GM08714 (cell line): ENCODE results near the gene FUZ.

Experiments used
- H3K4me3 ChIP-seq: fragments of 200-500 bp; sonication (Bioruptor generic); 2 replicates; pipeline ENCODE4 v1.5.1; 2014; ENCODE audit warnings: mild to moderate bottlenecking, low read length, inconsistent platforms
- ZNF274 ChIP-seq: IDR thresholded peaks from 2 replicates; pipeline ENCODE4 v1.6.1; 2012; ENCODE audit warnings: mild to moderate bottlenecking, low read depth, low read length

FUZ gene

DNA sequence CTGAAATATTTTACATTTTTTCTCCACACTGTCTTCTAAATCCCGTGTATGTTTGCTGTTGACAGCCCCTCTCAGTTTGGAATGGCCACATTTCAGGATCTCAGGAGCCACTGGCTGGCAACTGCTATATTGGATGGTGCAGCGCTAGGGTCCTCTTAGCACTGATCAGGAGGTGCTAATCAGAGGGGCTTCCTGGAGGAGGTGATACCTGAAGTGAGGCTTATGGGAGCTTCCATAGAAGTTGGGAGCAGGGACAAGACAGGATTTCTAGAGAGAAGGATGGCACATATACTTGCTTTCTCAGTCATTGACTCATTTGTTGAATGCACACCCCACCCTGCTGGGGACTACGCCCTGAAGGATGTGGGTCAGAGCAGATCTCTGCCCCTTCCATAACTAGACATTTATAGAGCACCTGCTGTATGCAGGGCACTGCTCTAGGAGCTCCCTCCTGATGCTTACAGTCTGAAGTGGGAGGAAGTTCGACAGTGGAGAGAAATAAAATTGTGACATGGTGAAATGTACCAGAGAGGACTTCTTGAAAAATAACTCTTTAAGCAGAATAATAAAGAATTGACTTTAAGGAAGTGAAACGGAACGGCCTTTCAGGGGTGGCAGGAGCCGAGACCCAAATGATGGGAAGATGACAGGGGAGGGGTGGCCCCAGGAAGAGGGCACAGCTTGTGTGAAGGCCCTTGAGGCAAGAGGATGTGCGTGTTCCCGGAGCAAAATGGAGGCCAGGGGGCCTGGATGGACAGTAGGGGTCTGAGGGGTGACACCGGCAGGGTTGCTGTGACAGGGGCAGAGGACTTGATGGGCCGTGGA is 33.1 kb downstream of the FUZ start:
- no peak overlapping the region for H3K4me3 ChIP-seq

DNA sequence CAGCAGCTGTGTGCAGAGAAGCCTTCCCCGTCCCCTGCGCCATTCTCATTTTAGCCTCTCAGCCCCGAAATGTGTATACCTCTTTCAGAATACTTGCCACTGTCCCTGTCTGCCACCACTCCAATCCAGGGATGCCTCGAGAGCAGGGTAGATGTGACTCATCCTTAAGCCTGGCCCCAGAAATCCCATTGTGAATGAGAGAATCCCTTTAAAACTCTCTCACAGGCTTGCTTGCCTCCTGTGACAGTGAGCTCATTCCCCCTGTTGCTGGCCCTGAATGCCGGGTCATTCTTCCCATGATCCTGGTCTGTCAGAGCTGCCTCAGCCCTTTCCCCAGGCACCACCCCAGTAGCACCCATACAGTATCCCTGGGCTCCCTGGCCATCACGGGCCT is 36.7 kb downstream of the FUZ start:
- no peak for TF ChIP-seq ZNF274
- H3K4me3 ChIP-seq: no peak overlapping the region

More for the DNA sequence above, 33.1 kb downstream of the FUZ start:
- no peak for TF ChIP-seq ZNF274

DNA sequence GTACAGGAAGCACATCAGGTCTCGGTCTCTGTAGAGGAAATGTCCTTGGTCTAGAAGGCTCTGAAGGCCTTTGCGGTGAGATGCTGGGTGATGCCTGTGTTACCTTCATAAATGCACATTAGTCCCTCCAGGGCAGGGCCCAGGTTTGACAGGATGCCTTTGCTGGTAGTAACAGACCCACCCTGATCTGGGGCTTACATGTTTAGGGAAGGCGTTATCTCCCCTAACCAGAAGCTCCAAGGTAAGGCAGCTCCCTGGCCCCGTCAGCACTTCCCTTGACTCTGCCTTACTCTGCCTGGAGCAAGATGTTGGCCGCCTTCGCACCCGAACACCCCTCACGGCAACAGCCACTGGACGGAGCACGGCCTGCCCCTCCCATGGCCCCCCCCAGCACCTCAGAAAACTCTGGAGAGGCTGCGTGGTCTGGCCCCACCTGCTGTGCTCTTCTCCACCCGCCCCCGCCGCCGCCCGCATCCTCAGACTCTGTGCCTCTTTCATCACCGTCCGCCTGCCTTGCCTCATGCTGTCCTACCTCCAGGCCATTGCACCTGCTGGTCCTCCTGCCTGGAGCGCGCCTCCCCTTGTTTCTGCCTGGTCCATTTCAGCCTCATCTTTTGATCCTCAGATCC is 37.2 kb downstream of the FUZ start:
- no peak for TF ChIP-seq ZNF274
- no peak overlapping the region for H3K4me3 ChIP-seq

DNA sequence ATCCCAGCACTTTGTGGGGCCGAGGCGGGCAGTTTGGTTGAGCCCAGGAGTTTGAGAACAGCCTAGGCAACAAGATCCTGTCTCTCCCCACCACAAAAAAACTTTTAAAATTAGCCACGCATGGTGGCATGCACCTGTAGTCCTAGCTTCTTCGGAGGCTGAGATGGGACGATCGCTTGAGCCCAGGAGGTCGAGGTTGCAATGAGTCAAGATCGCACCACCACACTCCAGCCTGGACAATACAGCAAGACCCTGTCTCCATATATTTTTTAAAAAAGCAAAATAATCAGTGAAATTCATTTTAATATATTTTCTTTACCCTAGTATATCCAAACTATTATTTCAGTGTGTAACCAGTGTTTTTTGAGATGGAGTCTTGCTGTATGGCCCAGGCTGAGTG is 38.1 kb downstream of the FUZ start:
- H3K4me3 ChIP-seq: no peak overlapping the region
- no peak for TF ChIP-seq ZNF274

DNA sequence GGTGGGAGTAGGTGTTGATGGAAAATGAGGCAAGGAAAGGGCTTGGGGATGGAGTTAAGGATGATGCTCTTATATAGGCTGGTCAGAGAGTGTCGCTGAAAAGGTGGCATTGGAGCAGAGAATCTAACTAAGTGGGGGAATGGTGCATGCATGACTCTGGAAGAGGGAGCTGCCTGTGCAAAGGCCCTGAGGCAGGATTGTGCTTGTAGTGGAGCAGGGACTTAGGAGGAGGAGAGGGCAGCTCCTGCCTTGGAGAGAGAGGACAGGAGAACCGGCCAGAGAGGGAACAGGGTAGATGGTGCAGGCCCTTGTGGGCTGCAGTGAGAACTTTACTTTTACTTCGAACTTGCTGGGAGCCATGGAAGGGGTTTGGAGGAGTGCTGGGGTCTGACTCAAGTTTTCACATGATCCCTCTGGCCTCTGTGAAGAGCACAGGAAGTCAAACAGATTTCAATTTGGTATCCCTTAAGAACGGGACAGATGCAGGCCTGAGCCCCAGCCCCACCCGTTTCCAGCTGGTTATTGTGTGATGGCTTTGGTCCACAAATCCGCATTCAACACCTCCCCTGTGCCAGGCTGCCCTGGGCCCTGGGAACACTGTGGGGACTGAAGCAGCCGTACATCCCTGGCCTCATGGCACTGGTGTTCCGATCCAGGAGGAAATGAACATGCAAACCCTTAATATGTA is 39.3 kb downstream of the FUZ start:
- no peak overlapping the region for H3K4me3 ChIP-seq
- no peak for TF ChIP-seq ZNF274

DNA sequence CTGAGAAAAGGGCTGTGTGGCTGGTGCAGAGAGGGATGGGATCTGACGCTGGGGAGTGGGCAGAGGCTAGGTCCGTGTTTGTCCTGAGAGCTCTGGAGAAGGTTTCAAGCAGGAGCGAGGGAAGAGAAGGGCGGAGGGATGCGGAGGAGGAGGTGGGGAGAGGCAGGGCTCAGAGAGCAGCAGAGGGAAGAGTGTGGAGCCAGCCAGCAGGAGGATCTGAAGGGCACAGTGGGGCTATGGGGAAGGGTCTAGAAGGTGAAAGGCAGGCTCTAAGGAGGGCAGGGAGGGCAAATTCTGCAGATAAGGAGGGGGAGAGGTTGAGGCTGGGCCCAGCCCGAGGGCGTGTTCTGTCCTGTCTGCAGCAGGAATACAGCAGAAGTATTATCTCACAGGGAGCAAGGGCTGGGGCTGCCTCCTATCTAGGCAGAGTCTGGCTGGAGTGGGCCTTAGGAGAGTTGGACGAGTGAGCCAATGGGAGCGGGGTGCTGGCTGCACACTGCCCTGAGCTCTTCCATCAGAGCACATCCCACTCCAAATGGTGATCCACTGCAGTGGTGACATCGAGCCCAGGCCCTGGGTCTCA is 40.2 kb downstream of the FUZ start:
- TF ChIP-seq ZNF274: no peak
- H3K4me3 ChIP-seq: no peak overlapping the region

DNA sequence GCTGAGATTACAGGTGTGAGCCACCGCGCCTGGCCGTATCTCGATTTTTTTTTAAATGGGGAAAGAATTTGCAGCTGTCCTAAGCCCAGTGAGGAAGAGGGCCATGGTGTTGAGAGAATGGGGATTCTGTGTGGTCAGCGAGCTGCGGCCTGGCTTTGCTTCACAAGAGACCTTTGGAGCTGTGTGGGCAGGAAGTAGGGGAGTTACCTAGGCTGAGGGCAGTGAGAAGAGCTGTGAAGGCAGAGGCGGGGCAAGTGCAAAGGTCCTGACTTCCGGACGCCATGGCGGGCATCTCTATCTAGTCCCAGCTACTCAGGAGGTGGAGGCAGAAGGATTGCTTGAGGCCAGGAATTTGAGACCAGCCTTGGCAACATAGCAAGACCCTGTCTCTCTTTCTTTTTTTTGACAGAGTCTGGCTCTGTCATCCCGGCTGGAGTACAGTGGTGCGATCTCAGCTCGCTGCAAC is 41.4 kb downstream of the FUZ start:
- no peak for TF ChIP-seq ZNF274
- no peak overlapping the region for H3K4me3 ChIP-seq

DNA sequence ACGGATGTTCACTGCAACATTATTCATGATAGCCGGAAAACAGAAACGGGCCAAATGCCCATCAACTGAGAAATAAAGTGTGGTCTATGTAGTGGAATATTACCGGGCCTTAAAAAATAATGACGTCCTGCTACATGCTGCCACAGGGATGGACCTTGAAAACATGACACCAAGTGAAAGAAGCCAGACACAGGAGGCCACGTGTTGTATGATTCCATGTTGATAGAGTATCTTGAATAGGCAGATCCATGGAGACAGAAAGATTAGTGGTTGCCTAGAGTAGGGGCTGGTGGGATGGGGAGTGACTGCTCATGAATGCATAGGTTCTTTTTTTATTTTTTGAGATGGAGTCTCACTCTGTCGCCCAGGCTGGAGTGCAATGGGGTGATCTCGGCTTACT is 42.6 kb downstream of the FUZ start:
- TF ChIP-seq ZNF274: no peak
- no peak overlapping the region for H3K4me3 ChIP-seq

DNA sequence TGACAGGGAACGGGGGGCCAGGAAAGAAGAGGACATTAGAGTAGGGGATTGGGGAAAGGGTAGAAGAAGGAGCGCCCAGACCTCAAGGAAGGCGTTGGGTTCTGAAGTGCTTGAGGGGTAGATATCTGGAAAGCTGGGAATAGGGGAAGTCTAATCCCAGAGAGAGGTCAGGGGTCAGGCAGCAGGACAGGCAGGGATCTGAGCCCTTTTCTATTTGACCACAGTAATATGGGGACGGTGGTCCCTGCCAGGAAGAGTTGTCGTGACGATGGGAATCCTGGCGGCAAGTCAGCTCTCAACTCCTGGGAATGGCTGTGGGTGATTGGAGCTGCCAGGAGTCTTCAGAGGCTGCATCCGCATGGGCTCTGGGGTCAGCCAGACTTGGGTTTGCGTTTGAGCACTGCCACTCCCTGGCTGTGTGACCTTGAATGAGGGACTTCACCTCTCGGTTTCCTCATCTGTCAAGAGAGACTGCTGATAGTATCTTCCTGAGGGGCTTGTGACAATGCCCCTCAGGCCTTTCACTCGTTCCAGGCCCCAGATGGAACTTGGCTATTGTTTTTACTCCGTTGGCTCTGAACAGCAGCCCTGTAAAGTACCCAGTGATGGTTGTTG is 45.0 kb downstream of the FUZ start:
- no peak for TF ChIP-seq ZNF274
- peak overlapping the region; percentile 76 for H3K4me3 ChIP-seq

DNA sequence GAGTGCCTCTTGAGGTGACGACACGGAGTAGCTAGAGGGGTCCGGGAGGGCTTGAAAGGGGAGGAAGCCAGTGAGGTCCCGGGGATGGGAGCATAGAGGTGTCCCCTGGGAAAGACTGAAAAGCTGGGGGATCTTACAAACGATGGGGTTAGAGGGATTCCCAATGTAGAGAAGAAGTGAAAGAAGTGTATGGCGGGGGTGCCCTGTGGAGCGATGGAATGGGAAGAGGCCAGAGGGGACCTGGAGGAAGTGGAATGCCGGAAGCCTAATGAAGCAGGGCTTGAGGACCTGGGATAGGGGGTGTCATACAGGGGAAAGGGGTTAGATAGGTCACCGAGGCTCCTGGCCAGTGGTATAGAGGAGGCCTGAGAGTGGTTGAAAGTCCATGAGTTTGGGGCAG is 45.7 kb downstream of the FUZ start:
- peak overlapping the region; percentile 76 for H3K4me3 ChIP-seq
- TF ChIP-seq ZNF274: no peak

DNA sequence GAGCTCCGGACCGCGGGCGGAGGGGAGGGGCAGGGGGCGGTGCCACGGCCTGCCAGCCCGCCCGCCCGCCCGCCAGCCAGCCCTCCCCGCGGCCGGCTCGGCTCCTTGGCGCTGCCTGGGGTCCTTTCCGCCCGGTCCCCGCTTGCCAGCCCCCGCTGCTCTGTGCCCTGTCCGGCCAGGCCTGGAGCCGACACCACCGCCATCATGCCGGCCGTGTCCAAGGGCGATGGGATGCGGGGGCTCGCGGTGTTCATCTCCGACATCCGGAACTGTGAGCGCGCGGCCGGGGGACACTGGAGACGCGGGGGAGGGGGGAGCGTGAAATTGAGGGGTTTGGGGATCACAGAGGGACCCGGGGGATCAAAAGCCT is 46.2 kb downstream of the FUZ start, which contains the start of gene AP2A1:
Gene AP2A1, plus strand, starts transcription at position 72 of the 370 bp plus-strand sequence. Its CDS starts 133 bp downstream, at position 205.
- peak within 1 kb of the TSS; percentile 76 for H3K4me3 ChIP-seq
- TF ChIP-seq ZNF274: no peak

DNA sequence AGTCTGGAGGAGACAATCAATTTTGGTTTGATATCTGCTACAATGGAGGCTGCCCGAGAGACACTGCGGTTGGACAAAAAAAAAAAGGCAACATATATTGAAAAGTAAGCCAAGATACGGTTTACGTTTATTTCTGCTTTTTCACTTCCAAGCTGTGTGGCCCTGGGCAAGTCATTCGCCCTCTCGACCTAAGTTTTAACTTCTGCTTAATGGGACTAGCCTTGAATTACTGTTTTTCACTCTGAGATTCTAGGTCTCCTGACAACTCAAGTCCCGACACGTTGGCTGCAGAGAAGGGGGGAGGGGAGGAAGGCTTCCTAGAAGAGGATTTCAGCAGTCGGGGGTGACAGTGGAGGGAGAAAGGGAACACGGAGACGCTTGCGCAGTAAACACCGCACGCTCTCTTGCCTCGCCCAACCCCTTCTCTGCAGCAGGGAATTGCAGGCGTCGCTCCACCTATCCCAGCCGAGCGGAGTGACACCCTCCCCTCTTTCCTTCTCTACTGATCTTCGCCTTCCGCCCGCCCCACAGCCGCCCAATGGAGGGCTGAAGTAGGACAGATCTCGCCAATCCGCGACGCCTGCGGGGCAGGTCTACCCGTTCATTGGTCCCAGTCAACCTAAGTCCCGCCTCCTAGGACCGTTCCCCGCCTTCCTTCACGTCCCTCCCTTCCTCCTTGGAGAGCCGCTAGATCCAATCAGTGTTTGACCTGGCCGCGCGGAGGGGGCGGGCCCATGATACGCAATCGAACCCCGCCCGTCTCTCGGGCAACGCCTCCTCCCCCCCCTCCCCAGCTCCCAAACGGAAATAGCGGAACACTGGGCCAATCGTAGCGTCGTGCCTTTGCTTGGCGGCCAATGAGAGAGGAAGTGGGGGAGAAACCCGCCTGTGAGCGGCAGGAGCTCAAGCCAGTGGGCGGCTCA is 46.8 kb downstream of the FUZ start:
- no peak for TF ChIP-seq ZNF274
- peak overlapping the region; percentile 69 for H3K4me3 ChIP-seq

DNA sequence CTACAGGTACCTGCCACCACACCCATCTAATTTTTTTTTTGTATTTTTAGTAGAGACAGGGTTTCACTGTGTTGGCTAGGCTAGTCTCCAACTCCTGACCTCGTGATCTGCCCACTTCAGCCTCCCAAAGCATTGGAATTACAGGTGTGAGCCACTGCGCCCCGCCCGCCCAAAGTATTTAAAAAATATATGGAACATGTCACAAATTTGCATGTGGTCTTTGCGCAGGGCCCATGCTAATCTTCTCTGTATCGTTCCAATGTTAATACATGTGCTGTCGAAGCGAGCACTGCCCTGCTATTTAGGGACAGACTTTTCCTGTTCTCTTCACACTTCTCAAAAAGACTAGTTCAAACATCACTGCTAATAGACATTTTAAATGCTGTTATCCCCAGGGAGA is 48.8 kb downstream of the FUZ start:
- no peak overlapping the region for H3K4me3 ChIP-seq
- TF ChIP-seq ZNF274: no peak
